GM19395 (cell line): ENCODE results near the gene SLC7A6OS.
"Not testable (repeated sequence)": the region's sequence is repeated elsewhere in the genome, so short reads cannot be mapped to it uniquely, and the experiment has no call there.

Experiments used
- ATAC-seq: cut with Tn5 transposase; IDR thresholded peaks from one replicate; pipeline ENCODE4 v1.9.1; 2021; ENCODE audit warnings: mild to moderate bottlenecking, moderate library complexity; ENCODE audit not compliant: unreplicated experiment

SLC7A6OS gene

DNA sequence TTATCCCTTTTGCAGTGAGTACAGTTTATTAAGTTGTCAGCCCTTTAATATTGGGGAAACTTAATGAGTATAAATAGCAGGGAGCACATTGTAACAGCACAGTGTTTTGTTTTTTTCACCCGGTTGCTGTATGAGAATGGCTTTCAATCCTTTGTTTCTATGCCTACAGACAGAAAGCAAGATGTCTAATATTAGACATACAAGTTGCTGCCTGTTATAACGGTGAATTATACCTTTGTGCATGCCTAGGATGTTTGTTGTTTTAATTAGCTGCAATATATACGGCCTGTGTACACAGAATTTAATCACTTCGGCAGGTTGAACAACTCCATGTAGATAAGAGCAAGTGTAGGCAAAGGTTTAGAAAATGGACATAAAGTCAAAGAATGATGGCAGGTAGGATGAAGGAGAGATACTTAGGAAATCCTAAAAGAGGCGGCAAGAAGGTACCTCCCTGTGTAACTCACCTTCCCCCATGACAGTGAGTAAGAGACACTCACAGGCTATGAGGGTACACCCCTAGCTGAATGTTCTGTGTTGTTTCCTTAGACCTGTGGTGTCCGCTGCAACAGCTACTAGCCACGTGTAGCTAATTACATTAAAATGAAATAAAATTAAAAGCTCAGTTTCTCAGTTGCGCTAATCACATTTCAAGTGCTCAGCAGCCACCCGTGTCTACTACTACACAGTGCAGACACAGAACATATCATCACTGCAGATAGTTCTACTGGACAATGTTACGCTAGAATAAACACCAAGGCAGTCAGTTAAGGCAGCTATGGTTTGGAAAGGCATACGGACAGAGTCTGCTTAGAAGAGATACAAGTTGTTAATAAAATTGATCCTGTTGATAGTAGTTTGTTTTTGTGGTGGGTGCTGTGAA lies 10.9 kb downstream of the SLC7A6OS start:
- ATAC-seq, result no peak

DNA sequence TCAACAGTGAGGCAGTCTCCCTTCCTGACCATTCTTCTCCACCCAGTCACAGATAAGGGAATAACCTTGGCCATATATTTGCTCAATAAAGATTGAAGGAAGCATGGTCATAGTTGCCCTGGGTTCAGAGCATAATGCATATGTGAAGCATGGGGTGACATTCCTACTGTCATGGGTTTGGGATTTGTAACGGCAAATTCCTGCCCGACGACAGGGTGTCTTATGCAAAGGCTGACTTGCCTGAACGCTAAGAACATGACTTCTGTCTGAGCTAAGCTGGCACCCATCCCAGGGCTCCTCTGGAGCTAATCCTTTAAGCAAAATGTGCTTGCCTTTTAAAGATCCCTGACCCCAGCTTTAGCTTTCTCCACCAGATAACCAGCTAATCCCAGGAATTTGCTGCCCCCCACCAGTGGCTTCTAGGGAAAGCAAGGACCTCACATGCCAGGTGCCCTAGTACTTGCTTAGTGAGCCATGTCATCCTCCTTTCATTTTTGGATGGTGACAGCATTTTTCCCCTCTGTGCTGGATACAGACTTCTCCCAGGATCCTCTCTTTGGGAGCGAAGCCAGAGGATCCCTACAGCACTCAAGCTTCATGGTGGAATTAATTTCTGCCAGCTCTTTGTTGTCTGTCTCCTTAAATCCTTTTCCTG lies 11.7 kb downstream of the SLC7A6OS start:
- ATAC-seq, result no peak

DNA sequence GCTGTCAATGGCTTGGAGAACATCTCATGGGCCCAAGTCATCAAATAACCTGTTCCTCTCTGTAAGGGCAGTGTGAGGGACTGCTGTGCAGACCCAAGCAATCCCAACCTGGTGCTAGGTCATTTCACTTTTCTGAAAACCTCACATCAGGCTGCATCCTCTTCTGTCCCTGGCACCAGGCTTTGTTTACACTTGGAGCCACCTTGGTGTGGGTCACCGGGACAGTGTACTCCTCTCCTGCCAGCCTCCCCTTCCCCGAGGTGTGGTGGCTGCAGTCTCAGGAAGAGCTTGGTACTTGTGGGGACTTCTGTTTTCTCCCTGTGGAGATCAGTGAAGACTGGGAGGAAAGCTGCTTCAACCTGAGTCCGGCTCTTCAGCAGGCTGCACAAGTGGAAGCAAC lies 12.4 kb downstream of the SLC7A6OS start:
- no peak for ATAC-seq

DNA sequence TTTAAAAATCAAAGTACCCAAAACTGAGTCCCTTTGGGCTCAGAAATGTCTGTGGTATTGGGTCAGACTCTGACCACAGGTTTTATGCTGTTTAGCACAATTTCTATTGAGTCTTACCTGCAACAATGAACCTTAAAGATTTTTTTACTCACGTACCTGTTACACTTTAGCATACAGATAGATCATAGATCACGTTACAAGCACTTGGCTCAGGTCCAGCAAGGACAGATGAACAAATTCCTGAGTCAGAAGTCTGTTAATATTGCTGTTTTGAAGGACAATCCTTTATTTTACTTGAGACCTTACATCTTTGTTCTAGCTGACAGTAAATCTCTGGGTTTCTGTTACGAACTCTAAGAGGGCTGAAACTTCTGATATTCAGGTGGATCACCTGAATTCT lies 12.8 kb downstream of the SLC7A6OS start:
- ATAC-seq, result no peak

DNA sequence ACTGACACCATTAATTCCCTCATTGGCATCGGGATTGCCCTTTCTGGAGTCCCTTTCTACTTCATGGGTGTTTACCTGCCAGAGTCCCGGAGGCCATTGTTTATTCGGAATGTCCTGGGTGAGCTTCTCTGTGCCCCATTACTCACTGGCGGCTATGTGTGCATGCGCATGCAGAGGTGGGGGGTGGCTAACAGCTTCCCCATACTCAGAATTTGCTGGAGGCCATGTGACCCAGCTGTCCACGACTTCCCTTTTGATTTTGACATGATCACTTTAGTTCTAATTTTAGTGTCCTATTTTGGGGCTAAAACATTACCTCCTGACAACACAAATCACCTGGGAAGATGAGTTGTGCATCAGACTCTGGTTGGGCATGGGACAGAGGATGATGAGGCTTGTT lies 14.1 kb downstream of the SLC7A6OS start:
- ATAC-seq, result no peak

DNA sequence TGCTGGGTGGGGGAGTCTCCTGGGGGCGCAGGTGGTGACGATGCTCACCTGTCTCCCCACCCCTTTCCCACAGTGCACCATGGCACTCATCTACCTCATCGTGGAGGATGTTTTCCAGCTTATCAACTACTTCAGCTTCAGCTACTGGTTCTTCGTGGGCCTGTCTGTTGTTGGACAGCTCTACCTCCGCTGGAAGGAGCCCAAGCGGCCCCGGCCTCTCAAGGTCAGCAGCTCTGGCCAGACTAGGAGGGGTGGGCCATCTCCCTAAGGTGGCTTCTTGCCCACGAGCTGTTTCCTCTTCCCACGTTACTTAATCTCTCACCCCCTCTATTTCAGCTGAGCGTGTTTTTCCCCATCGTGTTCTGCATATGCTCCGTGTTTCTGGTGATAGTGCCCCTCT lies 14.5 kb downstream of the SLC7A6OS start:
- no peak for ATAC-seq

DNA sequence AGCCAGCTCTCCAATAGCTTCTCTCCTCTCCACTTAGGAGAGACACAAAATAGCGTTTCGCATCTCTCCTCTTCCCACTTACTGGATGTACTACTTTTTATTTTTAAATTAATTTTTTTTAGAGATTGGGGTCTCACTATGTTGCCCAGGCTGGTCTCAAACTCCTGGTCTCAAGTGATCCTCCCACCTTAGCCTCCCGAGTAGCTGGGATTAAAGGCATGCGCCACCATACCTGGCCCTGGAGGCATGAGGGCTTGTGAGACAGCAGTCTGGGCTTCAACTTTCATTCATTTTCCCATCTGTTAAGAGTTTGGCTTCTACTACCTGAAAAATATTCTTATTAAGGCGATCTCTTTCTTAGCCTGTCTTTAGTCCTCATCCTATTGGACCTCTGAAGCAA lies 18.3 kb downstream of the SLC7A6OS start:
- ATAC-seq, result no peak

DNA sequence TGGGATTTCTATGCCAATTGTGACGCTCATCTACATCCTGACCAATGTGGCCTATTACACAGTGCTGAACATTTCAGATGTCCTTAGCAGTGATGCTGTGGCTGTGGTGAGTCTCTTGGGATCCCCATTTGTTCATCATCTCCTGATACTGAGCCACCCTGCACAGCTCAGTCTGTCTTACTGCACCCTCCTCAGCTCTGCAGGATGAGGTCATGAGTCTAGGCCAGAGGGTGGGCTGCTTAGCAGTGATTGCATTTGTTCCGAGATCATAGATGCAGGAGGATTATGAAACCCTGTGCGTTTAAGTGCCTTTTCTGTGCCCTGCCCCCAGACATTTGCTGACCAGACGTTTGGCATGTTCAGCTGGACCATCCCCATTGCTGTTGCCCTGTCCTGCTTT lies 19.5 kb downstream of the SLC7A6OS start:
- no peak for ATAC-seq

DNA sequence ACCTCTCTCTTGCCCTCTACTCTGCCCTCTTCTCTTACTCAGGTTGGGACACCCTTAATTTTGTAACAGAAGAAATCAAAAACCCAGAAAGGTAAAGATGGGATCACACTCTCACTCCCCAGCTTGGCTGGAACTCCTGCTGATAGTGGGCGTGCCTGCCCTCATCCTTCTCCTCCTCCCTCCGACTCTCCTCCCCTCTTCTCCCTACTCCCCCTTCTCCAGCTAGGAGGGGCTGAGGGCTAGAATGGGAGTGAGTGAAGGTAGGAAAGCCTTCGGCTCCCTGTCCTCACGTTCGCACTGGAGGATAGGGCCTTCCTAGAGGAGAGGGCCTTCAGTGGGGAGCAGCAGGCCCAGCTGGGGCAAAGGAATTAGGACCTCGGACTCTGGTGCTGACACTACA lies 20.3 kb downstream of the SLC7A6OS start:
- no peak for ATAC-seq

DNA sequence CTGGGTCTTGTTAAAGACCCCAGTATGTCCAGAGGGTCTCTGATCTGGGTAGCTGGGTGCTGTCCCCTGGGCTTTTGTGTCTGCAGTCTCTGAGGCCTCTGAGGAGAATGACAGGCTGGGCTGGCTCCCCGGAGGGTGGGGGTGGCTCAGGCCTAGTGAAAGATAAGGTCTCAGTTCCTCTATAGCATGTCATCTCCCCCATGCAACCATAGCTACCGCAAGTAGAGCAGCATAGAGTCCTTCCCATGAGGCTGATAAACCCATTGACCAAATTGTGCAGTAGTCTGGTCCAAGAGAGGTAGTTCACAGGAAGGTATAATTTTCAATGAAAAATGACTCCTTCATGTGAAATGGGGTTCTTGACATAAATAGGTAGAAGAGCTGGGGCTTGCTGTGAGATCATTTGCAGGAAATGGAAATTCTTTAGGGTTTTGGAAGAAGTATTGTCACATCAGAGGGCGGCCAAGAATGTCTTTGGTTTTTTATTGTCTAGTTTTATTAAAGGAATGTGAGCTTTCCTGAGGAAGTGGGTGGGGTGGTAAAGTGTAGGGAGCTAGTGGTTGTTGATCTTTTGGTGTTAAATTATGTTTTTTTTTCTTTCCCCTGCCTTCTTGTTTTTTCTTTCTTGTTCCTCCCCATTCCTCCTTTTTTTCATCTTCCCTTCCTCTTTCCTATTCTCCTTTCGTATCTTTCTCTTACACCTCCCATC lies 21.0 kb downstream of the SLC7A6OS start:
- ATAC-seq, result peak; percentile 86

DNA sequence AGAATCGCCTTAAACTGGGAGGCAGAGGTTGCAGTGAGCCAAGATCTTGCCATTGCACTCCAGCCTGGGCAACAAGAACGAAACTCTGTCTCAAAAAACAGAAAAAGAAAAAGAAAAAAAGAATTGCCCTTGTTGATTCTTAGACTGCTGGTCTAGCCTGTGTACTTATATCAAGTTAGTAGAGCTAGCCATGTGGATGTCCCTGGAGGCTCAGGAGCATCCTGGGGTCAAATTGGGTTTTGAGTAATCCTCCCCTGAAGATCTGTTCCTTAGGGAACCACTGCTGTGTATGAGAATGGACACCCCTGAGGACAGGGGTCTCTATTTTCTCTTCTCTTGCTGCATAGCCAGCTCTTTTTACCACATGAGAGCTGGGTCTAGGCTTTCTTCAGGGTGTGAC lies 21.5 kb downstream of the SLC7A6OS start:
- no peak for ATAC-seq

DNA sequence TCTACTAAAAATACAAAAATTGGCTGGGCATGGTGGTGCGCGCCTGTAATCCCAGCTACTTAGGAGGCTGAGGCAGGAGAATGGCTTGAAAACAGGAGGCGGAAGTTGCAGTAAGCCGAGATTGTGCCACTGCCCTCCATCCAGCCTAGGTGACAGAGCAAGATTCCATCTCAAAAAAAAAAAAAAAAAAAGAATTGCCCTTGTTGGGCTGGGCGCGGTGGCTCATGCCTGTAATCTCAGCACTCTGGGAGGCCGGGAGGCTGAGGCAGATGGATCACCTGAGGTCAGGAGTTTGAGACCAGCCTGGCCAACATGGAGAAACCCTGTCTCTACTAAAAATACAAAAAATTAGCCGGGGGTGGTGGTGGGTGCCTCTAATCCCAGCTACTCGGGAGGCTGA lies 21.9 kb downstream of the SLC7A6OS start:
- not testable (repeated sequence) for ATAC-seq

DNA sequence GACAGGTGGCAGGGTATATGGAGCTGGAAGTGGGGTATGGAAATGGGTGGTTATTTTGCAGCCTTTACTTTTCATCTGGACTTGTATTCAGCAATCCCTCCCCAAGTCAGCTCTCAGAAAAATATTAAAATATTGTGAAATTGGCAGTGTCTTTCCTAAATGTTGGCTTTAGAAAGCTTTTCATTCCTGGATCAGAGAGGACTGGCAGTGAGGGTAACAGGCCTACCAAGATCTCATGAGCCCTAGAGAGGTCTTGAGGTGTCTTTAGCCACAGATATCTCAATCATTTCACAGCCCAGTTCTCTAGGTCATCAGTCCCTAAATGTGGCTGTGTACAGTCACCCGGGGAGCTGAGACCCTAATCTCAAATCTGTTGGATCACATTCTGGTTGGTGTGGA lies 22.5 kb downstream of the SLC7A6OS start:
- no peak for ATAC-seq

DNA sequence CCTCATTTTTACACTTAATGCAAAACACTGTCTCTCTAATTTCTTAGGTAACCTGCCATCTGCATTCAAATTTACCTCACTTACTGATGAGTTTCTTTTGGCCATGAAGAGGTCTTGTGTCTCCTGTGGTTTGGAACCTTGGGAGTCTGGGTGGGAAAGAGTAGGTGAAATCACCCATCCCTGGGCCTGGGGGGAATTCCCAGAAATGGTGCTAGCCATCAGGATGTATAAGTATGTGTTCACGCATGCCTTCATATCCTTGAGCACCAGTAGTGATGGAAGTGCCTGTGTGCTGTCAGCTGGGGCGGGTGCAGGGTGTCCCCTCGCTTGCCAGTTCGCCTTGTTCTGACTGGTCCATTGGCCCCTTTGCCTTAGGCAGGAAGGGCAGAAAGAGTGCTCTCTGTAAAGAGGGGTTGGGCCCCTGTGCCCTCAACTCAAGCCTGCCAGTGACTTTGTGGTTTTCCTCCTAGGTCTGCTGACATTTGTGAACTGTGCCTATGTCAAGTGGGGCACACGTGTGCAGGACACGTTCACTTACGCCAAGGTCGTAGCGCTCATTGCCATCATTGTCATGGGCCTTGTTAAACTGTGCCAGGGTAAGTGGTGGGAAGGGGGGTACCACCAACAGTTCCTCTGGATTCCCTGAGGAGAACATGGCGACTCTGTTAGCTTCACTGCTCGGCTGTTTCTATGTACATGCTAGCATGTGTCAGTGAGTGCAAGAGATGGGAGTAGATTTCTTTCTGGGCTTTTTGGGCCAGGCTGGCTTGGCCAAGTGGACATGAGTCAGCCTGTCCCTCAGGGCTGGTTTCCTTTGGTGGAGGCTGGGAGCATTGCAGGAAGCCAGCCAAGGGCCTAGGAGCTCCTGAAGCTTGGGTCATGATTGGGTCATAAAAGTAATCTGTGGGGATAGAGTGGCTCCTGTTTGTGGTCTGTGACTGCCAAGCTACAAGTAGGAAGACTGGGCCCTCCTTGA lies 23.2 kb downstream of the SLC7A6OS start:
- no peak for ATAC-seq

DNA sequence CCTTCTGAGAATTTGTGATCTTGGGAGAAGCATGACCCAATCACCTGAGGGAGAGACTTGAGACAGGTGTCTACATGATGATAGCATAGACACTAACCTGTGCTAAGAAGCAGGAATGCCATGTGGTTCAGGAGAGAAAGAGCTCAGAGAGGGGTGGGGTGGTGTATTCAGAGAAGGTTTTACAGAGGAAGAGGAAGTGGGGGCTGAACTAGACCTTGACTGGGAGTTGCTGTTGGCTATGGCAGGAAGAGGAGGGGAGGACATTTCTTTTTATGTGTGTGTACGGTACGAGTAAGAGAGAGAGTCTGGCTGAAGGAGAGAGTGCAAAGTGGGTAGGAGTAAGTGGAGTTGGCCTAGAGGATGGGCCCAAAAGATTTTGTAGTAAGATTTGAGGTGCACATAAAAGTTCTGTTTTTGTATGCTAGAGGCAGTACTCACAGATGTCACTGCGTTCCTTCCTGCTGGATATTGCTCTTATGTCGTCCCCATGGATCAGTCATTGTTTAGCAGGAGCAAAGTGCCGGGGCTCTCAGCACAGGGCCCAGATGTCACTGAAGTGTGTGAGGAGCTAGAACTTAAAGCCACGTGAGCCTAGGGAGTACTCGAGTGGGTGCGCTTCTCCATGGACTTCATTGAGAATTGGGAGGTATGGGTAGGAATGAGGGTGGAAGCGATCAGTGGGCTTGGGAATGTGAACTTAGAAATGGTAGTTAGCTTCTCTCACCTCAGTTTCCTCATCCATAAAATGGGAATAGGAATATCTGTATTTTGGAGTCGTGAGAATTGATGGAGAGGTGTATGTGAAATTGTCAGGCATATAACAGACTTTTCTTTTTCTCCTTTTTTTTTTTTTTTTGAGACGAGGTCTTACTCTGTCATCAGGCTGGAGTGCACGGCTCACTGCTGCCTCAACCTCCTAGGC lies 24.3 kb downstream of the SLC7A6OS start:
- no peak for ATAC-seq

DNA sequence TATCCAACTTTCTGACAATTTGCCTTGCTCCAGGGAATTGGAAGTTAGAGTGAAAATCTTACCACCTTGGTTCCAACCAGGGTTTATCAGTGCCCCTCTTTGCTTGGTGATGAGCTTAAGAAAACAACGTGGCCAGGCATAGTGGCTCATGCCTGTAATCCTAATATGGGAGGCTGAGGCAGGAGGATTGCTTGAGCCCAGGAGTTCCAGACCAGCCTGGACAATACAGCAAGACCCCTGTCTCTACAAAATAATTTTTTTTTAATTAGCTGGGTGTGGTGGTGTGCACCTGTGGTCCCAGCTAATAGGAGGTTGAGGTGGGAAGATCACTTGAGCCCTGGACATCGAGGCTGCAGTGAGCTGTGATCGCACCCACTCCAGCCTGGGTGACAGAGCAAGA lies 25.1 kb downstream of the SLC7A6OS start:
- ATAC-seq, result no peak

DNA sequence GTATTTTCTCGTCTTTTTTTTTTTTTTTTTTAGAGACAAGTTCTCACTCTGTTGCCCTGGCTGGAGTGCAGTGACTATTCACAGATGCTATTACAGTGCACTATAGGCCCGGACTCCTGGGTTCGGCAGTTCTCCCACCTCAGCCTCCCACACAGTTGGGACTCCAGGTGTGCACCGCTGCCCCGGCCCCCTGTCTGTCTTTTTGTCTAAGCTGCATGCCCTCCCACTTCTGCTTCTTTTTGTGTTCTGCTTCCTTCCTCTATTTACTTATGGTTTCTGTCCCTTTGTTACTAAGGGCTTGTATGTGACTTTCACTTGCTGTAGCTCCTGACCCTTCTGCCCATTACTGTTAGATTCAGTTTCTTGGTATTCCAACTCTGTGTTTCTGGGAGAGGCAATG lies 25.9 kb downstream of the SLC7A6OS start:
- ATAC-seq, result peak; percentile 53

DNA sequence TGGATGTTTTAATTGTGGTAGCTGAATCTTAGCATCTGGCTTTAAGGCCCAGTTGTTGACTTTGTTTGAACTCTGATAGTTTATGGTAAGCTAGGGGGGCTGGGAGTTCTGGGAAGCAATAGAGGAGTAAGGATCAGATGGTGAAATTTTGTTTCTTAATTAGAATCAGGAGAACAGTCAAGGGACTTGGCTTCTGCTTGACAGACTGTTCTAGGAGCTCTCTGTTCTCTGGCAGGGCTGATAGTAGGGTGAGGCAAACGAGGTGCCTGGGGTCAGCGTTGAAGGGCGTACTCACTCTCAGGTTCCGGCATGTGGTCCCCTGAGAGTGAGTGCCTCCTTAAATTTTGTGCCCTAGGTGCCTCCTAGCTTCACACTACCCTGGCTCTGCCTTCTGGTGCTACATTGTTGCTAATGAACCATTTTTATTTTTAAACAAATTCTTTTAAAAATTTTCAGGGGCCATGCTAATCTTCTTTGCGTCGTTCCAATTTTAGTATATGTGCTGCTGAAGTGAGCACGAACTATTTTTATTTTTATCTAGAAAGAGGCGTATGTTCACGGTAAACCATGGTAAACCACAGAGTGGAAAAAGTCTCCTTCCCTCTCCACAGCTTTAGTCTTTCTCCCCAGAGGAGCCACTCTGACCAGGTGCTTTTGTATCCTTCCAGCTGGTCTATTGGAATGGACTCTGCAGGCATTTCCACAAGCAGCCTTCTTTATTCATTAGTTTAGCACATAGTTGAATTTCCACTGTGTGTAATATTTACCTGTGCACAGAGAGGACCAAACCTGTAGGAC lies 26.7 kb downstream of the SLC7A6OS start:
- peak; percentile 46 for ATAC-seq

DNA sequence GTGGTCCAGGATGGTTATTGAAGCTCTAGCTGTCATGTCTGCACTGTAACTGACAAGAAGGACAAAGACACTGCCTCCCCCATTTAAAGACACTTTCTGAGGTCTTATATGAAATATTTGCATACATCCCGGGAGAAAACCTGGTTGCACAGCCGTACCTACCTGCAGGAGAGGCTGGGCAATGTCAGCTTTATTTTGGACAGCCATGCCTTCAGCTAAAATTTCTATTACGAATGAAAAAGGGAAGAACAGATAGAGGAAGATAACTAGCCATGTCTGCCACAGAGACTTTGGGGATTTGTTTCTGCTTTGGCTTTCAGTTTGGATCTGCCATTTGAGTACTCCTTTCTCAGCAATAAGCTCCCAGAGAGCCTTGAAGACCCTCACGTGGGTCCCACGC lies 27.4 kb downstream of the SLC7A6OS start:
- ATAC-seq, result no peak
